ENCODE results near the gene FKBP10. TPM values are rescaled to one million over a fixed set of nuclear protein-coding genes. Genes with fewer than 3 reads are reported as not detected.

Gene FKBP10, protein sequence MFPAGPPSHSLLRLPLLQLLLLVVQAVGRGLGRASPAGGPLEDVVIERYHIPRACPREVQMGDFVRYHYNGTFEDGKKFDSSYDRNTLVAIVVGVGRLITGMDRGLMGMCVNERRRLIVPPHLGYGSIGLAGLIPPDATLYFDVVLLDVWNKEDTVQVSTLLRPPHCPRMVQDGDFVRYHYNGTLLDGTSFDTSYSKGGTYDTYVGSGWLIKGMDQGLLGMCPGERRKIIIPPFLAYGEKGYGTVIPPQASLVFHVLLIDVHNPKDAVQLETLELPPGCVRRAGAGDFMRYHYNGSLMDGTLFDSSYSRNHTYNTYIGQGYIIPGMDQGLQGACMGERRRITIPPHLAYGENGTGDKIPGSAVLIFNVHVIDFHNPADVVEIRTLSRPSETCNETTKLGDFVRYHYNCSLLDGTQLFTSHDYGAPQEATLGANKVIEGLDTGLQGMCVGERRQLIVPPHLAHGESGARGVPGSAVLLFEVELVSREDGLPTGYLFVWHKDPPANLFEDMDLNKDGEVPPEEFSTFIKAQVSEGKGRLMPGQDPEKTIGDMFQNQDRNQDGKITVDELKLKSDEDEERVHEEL
- 2.7 TPM for polyA plus RNA-seq (2012; ENCODE audit: missing spikeins)

DNA sequence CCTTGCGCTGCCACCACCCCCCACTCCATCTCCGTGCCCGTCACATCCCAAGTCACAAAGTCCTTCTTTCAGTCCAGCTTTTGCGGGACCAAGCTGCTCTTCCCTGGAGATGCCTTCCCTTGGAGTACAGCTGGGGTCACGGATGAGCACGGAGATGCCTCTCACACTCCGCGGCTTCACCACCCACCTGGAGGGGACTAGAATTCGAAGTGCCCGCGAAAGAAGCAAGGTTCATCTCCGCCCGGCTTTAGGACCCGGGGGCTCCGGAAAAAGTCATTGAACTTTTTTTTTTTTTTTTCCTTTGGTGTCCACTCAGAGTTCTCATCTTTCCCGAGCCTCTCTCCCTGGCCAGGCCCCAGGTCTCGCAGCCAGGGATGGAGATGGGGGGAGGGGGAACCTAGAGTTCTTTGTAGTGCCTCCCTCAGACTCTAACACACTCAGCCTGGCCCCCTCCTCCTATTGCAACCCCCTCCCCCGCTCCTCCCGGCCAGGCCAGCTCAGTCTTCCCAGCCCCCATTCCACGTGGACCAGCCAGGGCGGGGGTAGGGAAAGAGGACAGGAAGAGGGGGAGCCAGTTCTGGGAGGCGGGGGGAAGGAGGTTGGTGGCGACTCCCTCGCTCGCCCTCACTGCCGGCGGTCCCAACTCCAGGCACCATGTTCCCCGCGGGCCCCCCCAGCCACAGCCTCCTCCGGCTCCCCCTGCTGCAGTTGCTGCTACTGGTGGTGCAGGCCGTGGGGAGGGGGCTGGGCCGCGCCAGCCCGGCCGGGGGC, at the start of gene FKBP10:
TSS of gene FKBP10 (plus strand) at position 624 of the 771 bp plus-strand sequence. CDS start at position 655, 31 bp downstream.
- TF ChIP-seq POLR2AphosphoS5 (IDR thresholded peaks at IDR 0.05; ENCODE audit: low read depth, low read length) (no peak), POLR2A (IDR thresholded peaks at IDR 0.05; ENCODE audit: low read depth, low read length) (no peak), TAF1 (IDR thresholded peaks at IDR 0.05; ENCODE audit: borderline replicate concordance, low read depth, low read length) (no peak)
- no peak for FAIRE-seq
- DNase-seq (ENCODE audit: insufficient read length): no peak

DNA sequence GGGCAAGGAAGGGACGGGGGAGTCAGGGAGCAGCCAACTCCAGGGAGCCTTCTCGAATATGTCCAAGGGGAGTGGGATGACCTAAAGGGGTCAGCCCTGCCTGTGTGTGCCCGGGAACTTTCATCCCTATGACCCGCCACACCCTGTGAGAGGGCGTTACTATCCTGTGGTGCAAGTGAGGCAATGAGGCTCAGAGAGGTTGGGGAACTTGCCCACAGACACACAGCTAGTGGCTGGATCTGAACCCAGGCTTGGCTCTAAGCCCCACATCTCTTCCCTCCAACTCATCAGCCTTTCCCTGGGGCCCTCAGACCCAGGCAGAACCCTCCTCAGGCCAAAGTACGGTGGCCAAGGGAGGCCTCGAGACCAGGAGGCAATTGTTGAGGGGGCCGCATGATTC, 49.5 kb upstream of the FKBP10 start:
- FAIRE-seq: no peak
- TF ChIP-seq POLR2A (IDR thresholded peaks at IDR 0.05; ENCODE audit: low read depth, low read length) (no peak), TAF1 (IDR thresholded peaks at IDR 0.05; ENCODE audit: borderline replicate concordance, low read depth, low read length) (no peak), POLR2AphosphoS5 (IDR thresholded peaks at IDR 0.05; ENCODE audit: low read depth, low read length) (no peak)
- DNase-seq (ENCODE audit: insufficient read length): no peak

DNA sequence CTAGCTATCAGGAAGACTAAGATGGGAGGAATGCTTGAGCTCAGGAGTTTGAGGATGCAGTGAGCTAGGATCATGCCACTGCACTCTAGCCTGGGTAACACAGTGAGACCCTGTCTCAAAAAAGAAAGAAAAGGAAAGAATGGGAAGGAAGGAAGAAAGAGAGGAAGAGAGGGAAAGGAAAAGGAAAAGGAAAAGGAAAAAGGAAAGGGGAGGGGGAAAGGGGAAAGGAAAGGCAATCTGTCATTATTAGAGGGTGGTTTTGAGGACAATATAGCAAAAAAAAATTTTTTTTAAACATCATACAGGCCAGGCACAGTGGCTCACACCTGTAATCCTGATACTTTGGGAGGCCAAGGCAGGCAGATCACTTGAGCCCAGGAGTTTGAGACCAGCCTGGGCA, 46.7 kb upstream of the FKBP10 start:
- DNase-seq (ENCODE audit: insufficient read length): no peak

DNA sequence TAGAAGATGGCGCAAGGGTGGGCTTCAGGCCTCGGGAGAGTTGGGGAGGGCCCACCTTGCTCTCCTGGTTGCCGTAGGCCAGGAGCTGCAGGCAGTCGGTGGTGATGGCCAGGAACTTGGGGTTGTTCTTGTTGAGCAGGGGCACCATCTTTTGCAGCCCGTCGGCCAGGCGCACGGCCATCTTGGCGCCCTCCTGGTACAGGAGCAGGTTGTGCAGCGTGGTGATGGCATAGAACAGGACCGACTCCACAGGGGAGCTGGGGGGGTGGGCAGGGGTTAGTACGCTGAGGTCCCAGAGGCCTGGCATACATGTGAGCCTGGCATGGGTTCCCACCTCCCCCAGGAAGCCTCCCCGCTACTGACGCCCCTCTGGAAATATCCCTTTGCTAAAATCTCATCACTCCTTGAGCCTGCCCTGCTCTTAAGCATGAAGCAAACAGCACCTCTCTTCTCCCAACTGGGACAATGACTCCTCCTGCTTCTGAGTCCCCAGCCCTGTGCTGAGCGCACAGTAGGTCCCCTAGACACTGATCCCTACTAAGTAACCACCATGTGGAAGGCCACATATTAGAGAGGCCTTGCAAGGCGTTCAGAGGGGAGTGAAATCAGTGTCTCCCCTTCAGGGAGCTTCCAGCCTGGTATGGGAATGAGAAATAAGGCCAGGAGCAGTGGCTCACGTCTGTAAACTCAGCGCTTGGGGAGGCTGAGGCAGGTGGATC, 45.3 kb upstream of the FKBP10 start:
- FAIRE-seq (no peak), DNase-seq (ENCODE audit: insufficient read length) (no peak)
- no peak for TF ChIP-seq POLR2A (IDR thresholded peaks at IDR 0.05; ENCODE audit: low read depth, low read length)
- no peak for TF ChIP-seq POLR2AphosphoS5 (IDR thresholded peaks at IDR 0.05; ENCODE audit: low read depth, low read length)
- no peak for TF ChIP-seq TAF1 (IDR thresholded peaks at IDR 0.05; ENCODE audit: borderline replicate concordance, low read depth, low read length)

More for the DNA sequence above, 46.7 kb upstream of the FKBP10 start:
- no peak for TF ChIP-seq POLR2A (IDR thresholded peaks at IDR 0.05; ENCODE audit: low read depth, low read length)
- no peak for TF ChIP-seq POLR2AphosphoS5 (IDR thresholded peaks at IDR 0.05; ENCODE audit: low read depth, low read length)
- no peak for TF ChIP-seq TAF1 (IDR thresholded peaks at IDR 0.05; ENCODE audit: borderline replicate concordance, low read depth, low read length)
- no peak for FAIRE-seq

DNA sequence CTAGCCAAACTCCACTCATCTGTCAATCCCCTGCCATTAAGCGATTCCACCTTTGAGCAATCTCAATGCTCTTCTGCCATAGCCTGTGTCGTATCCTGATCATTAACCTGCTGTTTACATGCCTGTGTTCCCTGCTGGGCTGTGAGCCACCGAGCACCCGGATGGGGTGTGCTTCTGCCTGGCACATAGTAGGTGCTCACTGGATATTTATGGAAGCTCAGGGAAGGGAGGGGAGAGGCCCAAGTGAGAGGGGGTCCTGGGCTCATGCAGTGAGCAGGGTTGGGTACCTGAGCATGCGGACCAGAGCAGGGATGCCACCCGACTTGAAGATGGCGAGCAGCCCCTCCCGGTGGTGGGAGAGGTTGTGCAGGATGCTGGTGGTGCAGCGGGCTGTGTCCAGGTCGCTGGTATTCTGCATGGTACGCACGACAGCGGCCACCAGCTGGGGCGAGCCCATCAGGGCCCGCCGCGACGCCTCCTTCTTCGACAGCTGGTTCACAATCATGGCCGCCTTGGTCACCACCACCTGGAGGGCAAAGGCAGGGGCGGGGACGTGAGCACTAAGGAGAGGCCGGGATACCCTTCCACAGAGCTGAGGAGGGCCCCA, 44.0 kb upstream of the FKBP10 start:
- DNase-seq (ENCODE audit: insufficient read length) (no peak), FAIRE-seq (no peak)
- no peak for TF ChIP-seq POLR2AphosphoS5 (IDR thresholded peaks at IDR 0.05; ENCODE audit: low read depth, low read length)
- TF ChIP-seq POLR2A (IDR thresholded peaks at IDR 0.05; ENCODE audit: low read depth, low read length): no peak
- TF ChIP-seq TAF1 (IDR thresholded peaks at IDR 0.05; ENCODE audit: borderline replicate concordance, low read depth, low read length): no peak

DNA sequence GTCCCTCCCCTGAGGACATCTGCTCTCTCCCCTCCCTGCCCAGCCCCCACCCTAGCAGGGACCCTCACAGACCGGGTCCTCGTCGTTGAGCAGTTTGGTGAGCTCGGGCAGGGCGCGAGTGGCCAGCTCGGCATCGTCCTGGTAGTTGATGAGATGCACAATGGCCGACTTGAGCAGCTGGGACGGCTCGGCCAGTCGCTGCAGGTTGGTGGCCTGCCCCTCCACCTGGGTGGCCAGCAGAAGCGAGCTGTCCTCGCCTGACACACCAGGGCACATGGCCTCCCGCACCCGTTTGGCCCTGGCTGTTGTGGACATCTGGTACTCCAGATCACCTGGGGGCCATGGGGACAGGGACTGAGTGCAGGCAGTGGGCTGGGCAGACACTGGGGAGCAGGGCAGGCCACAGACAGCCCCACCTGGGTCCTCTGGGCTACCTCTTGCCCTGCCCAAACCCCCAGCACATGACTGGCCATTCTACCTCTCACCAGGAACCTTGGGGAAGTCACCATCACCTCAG, 43.4 kb upstream of the FKBP10 start:
- no peak for FAIRE-seq
- no peak for DNase-seq (ENCODE audit: insufficient read length)
- TF ChIP-seq POLR2AphosphoS5 (IDR thresholded peaks at IDR 0.05; ENCODE audit: low read depth, low read length) (no peak), POLR2A (IDR thresholded peaks at IDR 0.05; ENCODE audit: low read depth, low read length) (no peak), TAF1 (IDR thresholded peaks at IDR 0.05; ENCODE audit: borderline replicate concordance, low read depth, low read length) (no peak)

DNA sequence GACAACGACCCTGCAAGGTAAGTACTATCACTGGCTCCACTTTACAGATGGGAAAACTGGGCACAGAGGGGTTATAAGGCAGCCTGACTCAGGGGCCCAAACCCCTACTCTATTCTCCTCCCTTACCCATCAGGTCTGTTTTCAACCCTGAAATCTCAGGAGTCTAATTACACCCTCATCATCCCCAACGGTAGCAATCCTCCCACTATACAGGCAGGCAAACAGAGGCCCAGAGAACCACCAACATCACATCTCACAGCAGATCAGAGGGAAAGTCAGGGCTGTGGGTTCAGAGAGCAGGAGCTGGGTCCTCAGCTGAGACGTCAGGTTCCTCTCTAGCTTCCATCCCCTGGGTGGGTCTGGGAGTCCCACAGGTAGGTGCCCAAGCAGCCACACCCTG, 42.8 kb upstream of the FKBP10 start:
- no peak for TF ChIP-seq TAF1 (IDR thresholded peaks at IDR 0.05; ENCODE audit: borderline replicate concordance, low read depth, low read length)
- no peak for DNase-seq (ENCODE audit: insufficient read length)
- no peak for FAIRE-seq

DNA sequence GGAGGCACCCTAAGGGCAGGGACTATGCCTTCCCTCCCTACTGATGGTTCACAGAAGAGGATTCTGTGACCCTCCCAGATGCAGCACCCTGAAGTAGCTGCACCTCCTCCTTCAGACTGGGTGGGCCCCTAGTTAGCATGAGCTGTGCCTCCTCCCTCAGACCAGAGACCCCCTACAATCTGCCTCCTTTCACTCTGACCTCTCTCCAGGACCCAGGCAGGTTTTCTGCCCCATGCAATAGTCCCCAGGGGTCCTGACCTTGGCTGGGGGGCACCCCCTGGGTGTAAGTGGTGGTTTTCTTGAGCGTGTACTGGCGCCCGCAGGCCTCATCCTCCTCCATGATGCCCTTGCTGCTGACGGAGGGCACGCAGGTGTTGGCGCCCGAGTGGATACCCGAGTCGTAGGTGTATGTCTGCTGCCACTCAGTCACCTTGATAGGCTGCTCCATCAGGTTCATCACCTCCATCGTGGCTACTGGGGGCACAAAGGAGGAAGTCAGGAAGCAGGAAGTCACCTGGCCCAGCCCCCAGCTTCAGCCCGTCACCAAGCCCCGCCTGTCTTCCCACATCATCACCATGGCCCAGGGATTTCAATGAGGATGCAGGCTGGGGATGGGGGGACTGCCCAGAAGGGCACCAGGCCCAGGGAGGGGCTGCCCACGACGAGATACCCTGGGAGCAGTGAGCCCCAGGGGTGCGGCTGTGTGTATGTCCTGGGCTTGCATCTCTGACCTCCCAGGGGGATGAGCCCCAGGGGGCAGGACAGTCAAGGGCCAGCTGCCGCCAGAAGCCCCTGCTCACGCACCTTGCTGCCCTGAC, 41.2 kb upstream of the FKBP10 start:
- DNase-seq (ENCODE audit: insufficient read length) (no peak), FAIRE-seq (no peak)
- TF ChIP-seq POLR2AphosphoS5 (IDR thresholded peaks at IDR 0.05; ENCODE audit: low read depth, low read length) (no peak), TAF1 (IDR thresholded peaks at IDR 0.05; ENCODE audit: borderline replicate concordance, low read depth, low read length) (no peak), POLR2A (IDR thresholded peaks at IDR 0.05; ENCODE audit: low read depth, low read length) (no peak)

DNA sequence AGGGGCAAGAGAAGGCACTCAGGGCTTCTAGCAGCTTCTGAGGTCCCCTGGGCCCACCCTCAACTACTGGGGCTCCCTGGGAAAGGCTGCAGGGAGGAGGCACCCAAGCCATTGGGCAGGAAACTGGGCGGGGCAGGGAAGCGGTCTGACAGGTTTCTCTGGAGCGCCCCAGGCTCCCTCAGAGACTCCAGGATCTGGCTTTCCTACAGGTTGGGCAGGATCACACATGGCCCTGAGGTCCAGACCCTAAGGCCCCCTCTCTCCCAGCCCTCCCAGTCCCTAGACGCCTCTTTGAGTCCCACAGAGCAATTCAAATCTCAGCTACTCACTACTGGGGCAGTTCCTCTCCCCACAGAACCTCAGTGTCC, 40.6 kb upstream of the FKBP10 start:
- DNase-seq (ENCODE audit: insufficient read length): no peak
- TF ChIP-seq POLR2AphosphoS5 (IDR thresholded peaks at IDR 0.05; ENCODE audit: low read depth, low read length) (no peak), TAF1 (IDR thresholded peaks at IDR 0.05; ENCODE audit: borderline replicate concordance, low read depth, low read length) (no peak), POLR2A (IDR thresholded peaks at IDR 0.05; ENCODE audit: low read depth, low read length) (no peak)
- FAIRE-seq: no peak

DNA sequence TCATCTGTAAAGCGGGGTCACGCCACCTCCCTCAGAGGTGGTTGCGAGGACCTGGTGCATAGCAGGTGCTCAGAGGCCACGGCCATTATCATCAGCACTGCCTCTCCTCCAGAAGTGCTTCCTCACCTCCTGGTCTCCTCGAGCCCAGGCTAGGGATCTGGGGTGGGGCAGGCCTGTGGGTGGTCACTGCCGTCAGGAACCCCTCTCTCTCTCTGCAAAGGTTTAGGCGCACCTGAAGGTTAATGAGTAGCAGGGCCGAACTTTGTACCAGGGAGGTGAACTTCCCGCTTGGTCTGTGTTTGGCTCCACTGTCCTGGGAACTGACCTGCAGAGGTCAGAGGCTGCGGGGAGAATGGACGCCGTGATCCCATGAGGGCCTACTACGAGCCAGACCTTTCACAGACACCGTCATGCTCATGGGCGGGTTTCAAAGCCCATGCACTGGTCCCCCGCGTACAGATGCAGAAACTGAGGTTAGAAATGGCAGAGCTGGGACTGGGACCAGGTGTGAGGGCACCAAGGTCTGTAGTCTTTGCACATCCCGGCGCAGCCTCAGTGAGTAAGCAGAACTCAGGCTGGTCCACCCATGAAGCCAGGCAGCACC, 40.1 kb upstream of the FKBP10 start:
- FAIRE-seq (no peak), DNase-seq (ENCODE audit: insufficient read length) (no peak)

More for the DNA sequence above, 40.1 kb upstream of the FKBP10 start:
- TF ChIP-seq TAF1 (IDR thresholded peaks at IDR 0.05; ENCODE audit: borderline replicate concordance, low read depth, low read length): no peak
- TF ChIP-seq POLR2A (IDR thresholded peaks at IDR 0.05; ENCODE audit: low read depth, low read length): no peak
- no peak for TF ChIP-seq POLR2AphosphoS5 (IDR thresholded peaks at IDR 0.05; ENCODE audit: low read depth, low read length)
